K562 (cell line): Measurements from ENCODE around the gene SFRP2. TPM values are rescaled to one million over a fixed set of nuclear protein-coding genes. Genes with fewer than 3 reads are reported as not detected.

Source experiments
- CXXC5 ChIP-seq: fragments of 250-450 bp; sonication (Bioruptor Pico); IDR thresholded peaks from 2 replicates; pipeline ENCODE4 v1.8.0; 2022; ENCODE audit warnings: inconsistent platforms, mild to moderate bottlenecking, moderate library complexity
- ETV1 ChIP-seq: fragments of 450-650 bp; conservative IDR thresholded peaks from 2 replicates; pipeline ENCODE4 v1.6.1; 2016; ENCODE audit warnings: missing genetic modification characterization, control low read depth, low read depth, missing compliant biosample characterization
- FOXK1 ChIP-seq: sonication (generic); formaldehyde crosslinking; IDR thresholded peaks from 2 replicates; pipeline ENCODE4 v1.8.0; 2022; ENCODE audit warnings: missing genetic modification reagents, mild to moderate bottlenecking, borderline replicate concordance
- HNRNPK ChIP-seq: fragments of 200-400 bp; formaldehyde crosslinking; IDR thresholded peaks from one replicate; pipeline ENCODE4 v1.6.1; 2018; ENCODE audit warnings: mild to moderate bottlenecking, low read depth, low read length; ENCODE audit not compliant: poor library complexity, severe bottlenecking
- KDM5B ChIP-seq: fragments of 200-600 bp; sonication (generic); IDR thresholded peaks from 2 replicates; pipeline ENCODE4 v1.6.1; 2012; ENCODE audit warnings: low read depth, mild to moderate bottlenecking, moderate library complexity, low read length, control low read depth, inconsistent platforms; ENCODE audit not compliant: insufficient replicate concordance
- NBN ChIP-seq: fragments of 450-650 bp; IDR thresholded peaks from 2 replicates; pipeline ENCODE4 v1.6.1; 2016; ENCODE audit warnings: low read depth, mild to moderate bottlenecking
- NCOR1 ChIP-seq: fragments of 450-650 bp; IDR thresholded peaks from 2 replicates; pipeline ENCODE4 v1.6.1; 2016; ENCODE audit warnings: mild to moderate bottlenecking, moderate library complexity
- NR2C1 ChIP-seq, 2 experiments: fragments of 450-650 bp; IDR thresholded peaks; 2 replicates each; pipeline ENCODE4 v1.6.1; 2017; ENCODE audit warnings: mild to moderate bottlenecking in 2 of 2, antibody characterized with exemption in 1 of 2, inconsistent platforms in 1 of 2, missing compliant biosample characterization in 1 of 2, missing genetic modification characterization in 1 of 2
- PHB2 ChIP-seq: fragments of 450-650 bp; IDR thresholded peaks from 2 replicates; pipeline ENCODE4 v1.6.1; 2017; ENCODE audit warnings: low read depth
- PTBP1 ChIP-seq: fragments of 200-400 bp; formaldehyde crosslinking; IDR thresholded peaks from 2 replicates; pipeline ENCODE4 v1.6.1; 2017; ENCODE audit warnings: low read depth, low read length
- RAD51 ChIP-seq: fragments of 450-650 bp; IDR thresholded peaks from 2 replicates; pipeline ENCODE4 v1.7.1; 2016; ENCODE audit warnings: low read depth, mild to moderate bottlenecking, borderline replicate concordance
- RBM14 ChIP-seq: fragments of 200-400 bp; formaldehyde crosslinking; IDR thresholded peaks from 2 replicates; pipeline ENCODE4 v1.6.1; 2018; ENCODE audit warnings: low read depth, mild to moderate bottlenecking, low read length, moderate library complexity, borderline replicate concordance; ENCODE audit not compliant: insufficient read depth
- SIRT6 ChIP-seq: IDR thresholded peaks from one replicate; pipeline ENCODE4 v1.6.1; 2012; ENCODE audit warnings: low read depth, mild to moderate bottlenecking, control low read depth, inconsistent platforms, low read length, moderate library complexity
- SOX6 ChIP-seq: fragments of 450-650 bp; IDR thresholded peaks from 2 replicates; pipeline ENCODE4 v1.6.1; 2014; ENCODE audit warnings: mild to moderate bottlenecking
- TAF7 ChIP-seq: fragments of 450-650 bp; IDR thresholded peaks from 2 replicates; pipeline ENCODE4 v1.6.1; 2016; ENCODE audit warnings: missing genetic modification characterization, missing compliant biosample characterization
- ZBTB7A ChIP-seq: IDR thresholded peaks from 2 replicates; pipeline ENCODE4 v1.6.1; 2011; ENCODE audit warnings: low read depth, mild to moderate bottlenecking, low read length, moderate library complexity, borderline replicate concordance; ENCODE audit not compliant: control insufficient read depth
- ZNF134 ChIP-seq: fragments of 250-450 bp; sonication (Bioruptor Pico); conservative IDR thresholded peaks from 2 replicates; pipeline ENCODE4 v1.4.0; 2020
- ZNF232 ChIP-seq: sonication (generic); formaldehyde crosslinking; IDR thresholded peaks from 2 replicates; pipeline ENCODE4 v1.8.0; 2022; ENCODE audit warnings: mild to moderate bottlenecking, missing genetic modification reagents
- ZZZ3 ChIP-seq: fragments of 450-650 bp; IDR thresholded peaks from 2 replicates; pipeline ENCODE4 v1.6.1; 2016; ENCODE audit warnings: antibody characterized with exemption, mild to moderate bottlenecking, moderate library complexity
- polyA plus RNA-seq, 8 experiments: library from polyadenylated mRNA; depleted of rRNA in 4 of 8; stranded (reverse) in 5 of 8; unstranded in 3 of 8; fragments of >200 nt; fragmentation: Nextera tagmentation in 2 of 8; fragmentation: Illumina TruSeq in 1 of 8; extraction: Ambion mirVana in 2 of 8; extraction: Trizol in 1 of 8; gene quantifications; 2 replicates each; pipeline versions ENCODE4 v1.2.1 to v1.2.3, GENCODE V29; 2011 to 2014; ENCODE audit warnings: inconsistent platforms in 1 of 8, missing spikeins in 1 of 8
- total RNA-seq, 7 experiments: library from RNA; depleted of rRNA in 6 of 7; stranded (reverse); fragments of >200 nt in 6 of 7; fragmentation: Illumina TruSeq in 2 of 7; extraction: Trizol in 2 of 7; gene quantifications; 2 replicates each; pipeline versions ENCODE4 v1.2.1 to v1.2.3, GENCODE V29; 2011 to 2021; ENCODE audit warnings: low replicate concordance in 1 of 7
- TF ChIP-seq, protein P1 (sequence below): fragments of 450-650 bp; IDR thresholded peaks from 2 replicates; pipeline ENCODE4 v1.6.1; 2017; ENCODE audit warnings: antibody characterized with exemption, mild to moderate bottlenecking
- TF ChIP-seq, protein P2 (sequence below): fragments of 450-650 bp; IDR thresholded peaks from 2 replicates; pipeline ENCODE4 v1.6.1; 2018; ENCODE audit not compliant: partially characterized antibody

The SFRP2 gene
- total and polyA plus RNA-seq, 9 of the 15 experiments (the other 6 are each of a cell fraction or from before 2014, with no cell fraction given), result 0.29 TPM; not detected in 8

DNA sequence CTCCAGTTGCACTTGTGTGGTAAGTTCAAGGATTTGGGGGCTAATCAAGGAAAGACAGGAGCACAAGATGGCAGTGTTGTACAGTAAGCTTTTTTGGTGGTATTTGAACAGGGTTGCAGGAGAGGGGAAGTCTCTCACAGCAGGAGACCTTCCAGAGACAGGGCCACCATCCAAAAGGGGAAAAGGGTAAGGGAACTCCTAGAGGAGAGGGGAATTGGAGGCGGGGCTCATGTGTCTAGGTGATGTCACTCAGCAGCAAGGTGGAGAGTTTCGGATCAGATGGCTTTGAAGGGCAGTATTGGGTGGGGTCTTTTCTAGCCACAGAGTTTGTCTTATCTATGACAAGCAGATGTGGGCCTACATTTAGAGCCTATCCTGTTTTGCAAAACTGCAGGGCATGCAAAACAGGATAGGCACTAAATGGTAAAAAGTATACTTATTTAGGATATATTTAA is 15.6 kb downstream of the SFRP2 start (continued):
- TF ChIP-seq, protein P1, sequence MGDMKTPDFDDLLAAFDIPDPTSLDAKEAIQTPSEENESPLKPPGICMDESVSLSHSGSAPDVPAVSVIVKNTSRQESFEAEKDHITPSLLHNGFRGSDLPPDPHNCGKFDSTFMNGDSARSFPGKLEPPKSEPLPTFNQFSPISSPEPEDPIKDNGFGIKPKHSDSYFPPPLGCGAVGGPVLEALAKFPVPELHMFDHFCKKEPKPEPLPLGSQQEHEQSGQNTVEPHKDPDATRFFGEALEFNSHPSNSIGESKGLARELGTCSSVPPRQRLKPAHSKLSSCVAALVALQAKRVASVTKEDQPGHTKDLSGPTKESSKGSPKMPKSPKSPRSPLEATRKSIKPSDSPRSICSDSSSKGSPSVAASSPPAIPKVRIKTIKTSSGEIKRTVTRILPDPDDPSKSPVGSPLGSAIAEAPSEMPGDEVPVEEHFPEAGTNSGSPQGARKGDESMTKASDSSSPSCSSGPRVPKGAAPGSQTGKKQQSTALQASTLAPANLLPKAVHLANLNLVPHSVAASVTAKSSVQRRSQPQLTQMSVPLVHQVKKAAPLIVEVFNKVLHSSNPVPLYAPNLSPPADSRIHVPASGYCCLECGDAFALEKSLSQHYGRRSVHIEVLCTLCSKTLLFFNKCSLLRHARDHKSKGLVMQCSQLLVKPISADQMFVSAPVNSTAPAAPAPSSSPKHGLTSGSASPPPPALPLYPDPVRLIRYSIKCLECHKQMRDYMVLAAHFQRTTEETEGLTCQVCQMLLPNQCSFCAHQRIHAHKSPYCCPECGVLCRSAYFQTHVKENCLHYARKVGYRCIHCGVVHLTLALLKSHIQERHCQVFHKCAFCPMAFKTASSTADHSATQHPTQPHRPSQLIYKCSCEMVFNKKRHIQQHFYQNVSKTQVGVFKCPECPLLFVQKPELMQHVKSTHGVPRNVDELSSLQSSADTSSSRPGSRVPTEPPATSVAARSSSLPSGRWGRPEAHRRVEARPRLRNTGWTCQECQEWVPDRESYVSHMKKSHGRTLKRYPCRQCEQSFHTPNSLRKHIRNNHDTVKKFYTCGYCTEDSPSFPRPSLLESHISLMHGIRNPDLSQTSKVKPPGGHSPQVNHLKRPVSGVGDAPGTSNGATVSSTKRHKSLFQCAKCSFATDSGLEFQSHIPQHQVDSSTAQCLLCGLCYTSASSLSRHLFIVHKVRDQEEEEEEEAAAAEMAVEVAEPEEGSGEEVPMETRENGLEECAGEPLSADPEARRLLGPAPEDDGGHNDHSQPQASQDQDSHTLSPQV, result 0 out of 2 replicates have a peak, but pooled peaks have one; percentile 18
- TF ChIP-seq NBN, result 0 out of 2 replicates have a peak, but pooled peaks have one; percentile 56
- TF ChIP-seq ZZZ3, result no peak
- TF ChIP-seq PTBP1, result no peak
- TF ChIP-seq CXXC5, result peak; percentile 41
- peak; percentile 79 for TF ChIP-seq NCOR1
- peak; percentile 81 for TF ChIP-seq SOX6
- TF ChIP-seq ZNF232 (CRISPR knock-in tag), result no peak
- TF ChIP-seq NR2C1 (IDR thresholded peaks at IDR 0.05), result 0 out of 2 replicates have a peak, but pooled peaks have one; percentile 4
- TF ChIP-seq NR2C1 (tag; IDR thresholded peaks at IDR 0.05), result no peak
- no peak for TF ChIP-seq KDM5B
- TF ChIP-seq RBM14, result no peak
- TF ChIP-seq SIRT6, result no peak
- TF ChIP-seq TAF7 (tag), result no peak
- TF ChIP-seq RAD51, result peak; percentile 34
- TF ChIP-seq ZNF134 (CRISPR knock-in tag), result no peak
- peak; percentile 63 for TF ChIP-seq ZBTB7A
- TF ChIP-seq PHB2, result peak; percentile 80
- TF ChIP-seq ETV1 (tag), result 0 out of 2 replicates have a peak, but pooled peaks have one; percentile 28
- TF ChIP-seq, protein P2, sequence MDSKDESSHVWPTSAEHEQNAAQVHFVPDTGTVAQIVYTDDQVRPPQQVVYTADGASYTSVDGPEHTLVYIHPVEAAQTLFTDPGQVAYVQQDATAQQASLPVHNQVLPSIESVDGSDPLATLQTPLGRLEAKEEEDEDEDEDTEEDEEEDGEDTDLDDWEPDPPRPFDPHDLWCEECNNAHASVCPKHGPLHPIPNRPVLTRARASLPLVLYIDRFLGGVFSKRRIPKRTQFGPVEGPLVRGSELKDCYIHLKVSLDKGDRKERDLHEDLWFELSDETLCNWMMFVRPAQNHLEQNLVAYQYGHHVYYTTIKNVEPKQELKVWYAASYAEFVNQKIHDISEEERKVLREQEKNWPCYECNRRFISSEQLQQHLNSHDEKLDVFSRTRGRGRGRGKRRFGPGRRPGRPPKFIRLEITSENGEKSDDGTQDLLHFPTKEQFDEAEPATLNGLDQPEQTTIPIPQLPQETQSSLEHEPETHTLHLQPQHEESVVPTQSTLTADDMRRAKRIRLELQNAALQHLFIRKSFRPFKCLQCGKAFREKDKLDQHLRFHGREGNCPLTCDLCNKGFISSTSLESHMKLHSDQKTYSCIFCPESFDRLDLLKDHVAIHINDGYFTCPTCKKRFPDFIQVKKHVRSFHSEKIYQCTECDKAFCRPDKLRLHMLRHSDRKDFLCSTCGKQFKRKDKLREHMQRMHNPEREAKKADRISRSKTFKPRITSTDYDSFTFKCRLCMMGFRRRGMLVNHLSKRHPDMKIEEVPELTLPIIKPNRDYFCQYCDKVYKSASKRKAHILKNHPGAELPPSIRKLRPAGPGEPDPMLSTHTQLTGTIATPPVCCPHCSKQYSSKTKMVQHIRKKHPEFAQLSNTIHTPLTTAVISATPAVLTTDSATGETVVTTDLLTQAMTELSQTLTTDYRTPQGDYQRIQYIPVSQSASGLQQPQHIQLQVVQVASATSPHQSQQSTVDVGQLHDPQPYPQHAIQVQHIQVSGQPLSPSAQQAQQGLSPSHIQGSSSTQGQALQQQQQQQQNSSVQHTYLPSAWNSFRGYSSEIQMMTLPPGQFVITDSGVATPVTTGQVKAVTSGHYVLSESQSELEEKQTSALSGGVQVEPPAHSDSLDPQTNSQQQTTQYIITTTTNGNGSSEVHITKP, result peak; percentile 58
- no peak for TF ChIP-seq HNRNPK
- no peak for TF ChIP-seq FOXK1 (CRISPR knock-in tag)
